Myocyte (in vitro differentiated cells): ENCODE results near the gene LRP5. TPM values are rescaled to one million over a fixed set of nuclear protein-coding genes. Genes with fewer than 3 reads are reported as not detected.
"Not testable (repeated sequence)": the region's sequence is repeated elsewhere in the genome, so short reads cannot be mapped to it uniquely, and the experiment has no call there.

ENCODE experiments used
- DNase-seq: peaks from one replicate; pipeline ENCODE4 v3.0.0-alpha.2; 2012; ENCODE audit warnings: low read depth
- total RNA-seq: library from RNA; depleted of rRNA; stranded (reverse); fragments of >200 nt; gene quantifications from 2 replicates; pipeline ENCODE4 v1.2.3, GENCODE V29; 2014

LRP5 gene
- total RNA-seq, 1 donor from 2014 or later: 48.8 TPM

DNA sequence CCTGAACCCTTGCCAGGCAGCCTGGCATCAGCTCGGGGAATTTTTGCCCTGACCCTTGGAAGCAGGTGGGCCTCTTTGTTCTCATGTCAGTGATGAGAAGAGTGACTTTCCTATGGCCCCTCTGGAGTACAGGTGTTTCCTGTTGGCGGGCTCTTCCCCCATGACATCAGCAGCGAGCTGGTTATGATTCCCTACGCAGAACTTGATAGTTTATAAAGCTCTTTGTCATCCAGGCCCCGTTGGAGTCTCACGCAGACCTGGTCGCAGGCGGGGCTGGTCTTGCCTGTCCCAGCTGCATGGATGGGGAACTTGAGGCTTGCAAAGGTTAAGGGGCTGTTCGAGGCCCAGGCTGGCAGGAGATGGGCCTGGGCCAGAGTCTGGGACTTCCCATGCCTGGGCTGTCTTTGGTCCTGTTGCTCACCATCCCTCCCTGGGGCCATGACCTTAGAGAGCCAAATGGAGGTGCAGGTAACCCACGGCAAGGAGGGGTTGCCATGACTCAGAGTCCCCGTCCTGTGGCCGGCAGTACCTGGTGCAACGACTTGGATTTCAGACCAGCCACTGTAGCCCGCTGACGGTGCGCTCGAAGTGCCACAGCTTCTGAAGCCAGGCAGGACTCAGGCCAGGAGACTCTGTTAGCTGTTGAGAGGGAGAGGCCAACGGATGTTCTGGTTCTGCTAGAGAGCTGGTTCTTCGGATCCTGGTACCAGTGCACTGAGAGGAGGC, 102.3 kb downstream of the LRP5 start:
- no peak for DNase-seq

DNA sequence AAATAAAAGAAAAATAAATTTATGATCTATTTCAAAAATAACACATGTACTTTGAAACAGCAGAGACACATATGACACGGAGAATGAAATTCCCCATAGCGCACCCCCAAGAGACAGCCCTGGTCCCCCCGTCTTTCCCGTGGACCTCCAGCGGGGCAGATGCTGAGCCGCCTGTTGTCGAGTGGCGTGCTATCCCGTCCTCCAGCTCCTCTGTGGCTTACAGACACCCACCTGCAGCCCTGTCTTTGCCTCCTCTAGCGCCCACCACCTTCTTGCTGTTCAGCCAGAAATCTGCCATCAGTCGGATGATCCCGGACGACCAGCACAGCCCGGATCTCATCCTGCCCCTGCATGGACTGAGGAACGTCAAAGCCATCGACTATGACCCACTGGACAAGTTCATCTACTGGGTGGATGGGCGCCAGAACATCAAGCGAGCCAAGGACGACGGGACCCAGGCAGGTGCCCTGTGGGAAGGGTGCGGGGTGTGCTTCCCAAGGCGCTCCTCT, 103.7 kb downstream of the LRP5 start:
- DNase-seq: no peak

DNA sequence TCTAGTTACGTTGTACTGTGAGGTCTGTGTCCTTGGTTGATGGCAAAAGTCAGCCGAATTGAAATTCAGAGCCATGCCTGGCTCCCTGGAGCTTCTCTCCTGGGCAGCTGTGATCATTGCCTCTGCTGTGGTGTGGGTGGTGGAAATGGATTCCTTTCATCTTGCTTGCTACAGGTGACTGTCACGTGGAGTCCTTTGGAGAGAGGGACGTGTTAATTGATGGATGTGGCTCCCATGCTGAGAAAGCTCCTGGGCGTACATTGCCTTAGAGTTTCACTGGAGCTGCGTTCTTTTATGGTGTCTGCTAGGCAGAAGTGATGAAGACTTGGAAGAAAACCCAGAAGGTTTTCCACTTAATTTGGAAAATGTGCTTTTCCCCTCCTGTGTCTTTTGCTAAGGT, 106.3 kb downstream of the LRP5 start:
- DNase-seq: no peak

DNA sequence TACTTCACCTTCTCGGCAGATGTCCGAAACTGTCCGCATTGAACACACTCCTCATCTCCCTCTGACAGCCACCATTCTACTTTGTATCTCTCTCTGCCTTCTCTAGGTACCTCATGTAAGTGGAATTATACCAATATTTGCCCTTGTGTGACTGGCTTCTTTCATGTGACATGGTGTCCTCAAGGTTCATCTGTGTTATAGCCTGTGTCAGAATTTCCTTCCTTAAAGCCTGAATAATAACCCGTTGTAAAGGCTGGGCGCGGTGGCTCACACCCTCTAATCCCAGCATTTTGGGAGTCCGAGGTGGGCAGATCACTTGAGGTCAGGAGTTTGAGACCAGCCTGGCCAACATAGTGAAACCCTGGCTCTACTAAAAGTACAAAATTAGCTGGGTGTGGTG, 107.8 kb downstream of the LRP5 start:
- DNase-seq: no peak

DNA sequence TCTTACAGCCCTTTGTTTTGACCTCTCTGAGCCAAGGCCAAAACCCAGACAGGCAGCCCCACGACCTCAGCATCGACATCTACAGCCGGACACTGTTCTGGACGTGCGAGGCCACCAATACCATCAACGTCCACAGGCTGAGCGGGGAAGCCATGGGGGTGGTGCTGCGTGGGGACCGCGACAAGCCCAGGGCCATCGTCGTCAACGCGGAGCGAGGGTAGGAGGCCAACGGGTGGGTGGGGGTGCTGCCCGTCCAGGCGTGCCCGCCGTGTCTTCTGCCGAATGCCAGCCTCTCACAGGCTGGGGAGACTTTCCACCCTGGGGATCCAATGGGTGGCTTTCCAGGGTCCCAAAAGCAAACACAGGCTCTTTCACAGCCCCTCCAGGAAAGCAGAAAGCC, 111.1 kb downstream of the LRP5 start:
- no peak for DNase-seq

DNA sequence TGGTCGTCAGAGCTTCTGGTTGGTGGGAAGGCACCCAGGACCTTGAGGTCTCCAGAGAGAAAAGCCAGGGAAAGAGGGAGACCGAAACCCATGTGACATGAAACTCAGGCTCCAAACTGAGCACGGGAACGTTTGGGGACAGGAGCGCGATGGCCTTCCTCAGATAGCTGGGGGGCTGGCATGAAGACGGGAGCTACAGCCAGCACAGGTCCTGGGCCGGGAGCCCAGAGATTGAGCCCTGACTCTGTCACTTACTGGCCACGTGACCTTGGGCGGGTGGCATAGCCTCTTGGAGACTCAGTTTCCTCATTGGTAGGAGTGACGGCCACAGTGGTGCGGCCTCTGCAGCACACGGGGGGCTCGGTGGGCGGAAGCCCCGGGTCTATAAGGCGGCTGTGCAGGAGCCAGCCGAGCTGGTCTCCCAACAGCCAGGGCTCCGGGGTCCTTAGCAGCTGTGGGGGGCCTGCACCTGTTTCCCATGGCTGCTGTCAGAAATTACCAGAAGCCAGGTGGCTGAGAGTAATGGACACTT, 111.8 kb downstream of the LRP5 start:
- DNase-seq: no peak

DNA sequence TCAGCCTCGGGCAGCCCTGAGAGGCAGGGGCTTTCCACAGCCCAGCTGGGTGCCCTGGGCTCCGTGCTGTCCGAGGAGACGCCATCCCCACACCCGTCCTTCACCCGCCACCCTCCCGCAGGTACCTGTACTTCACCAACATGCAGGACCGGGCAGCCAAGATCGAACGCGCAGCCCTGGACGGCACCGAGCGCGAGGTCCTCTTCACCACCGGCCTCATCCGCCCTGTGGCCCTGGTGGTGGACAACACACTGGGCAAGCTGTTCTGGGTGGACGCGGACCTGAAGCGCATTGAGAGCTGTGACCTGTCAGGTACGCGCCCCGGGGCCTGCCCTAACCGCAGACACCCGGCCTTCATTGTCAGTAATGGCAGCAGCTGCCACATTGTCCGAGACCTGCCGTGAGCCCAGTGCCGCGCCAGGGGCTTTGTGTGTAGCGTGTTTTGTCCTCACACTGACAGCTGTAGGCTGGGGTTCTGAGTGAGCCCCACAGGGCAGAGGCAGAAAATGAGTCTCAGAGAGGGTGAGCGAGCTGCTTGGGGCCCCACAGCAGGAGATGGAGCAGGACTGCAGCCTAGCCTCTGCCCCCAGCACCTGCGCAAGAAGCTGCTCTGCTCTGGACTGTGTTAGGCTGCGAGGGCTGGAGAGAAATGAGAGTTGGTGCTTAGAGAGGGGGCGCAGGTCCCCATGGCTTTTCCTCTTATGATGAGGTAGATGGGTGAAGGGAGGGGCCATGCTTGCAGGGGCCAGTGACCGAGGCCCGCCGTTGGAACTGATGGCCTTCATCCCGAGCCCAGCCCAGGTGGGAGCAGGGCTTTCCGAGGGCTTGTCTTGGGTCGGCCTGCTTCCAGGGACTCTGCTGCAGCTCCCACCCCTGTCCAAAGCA, 112.8 kb downstream of the LRP5 start:
- no peak for DNase-seq

DNA sequence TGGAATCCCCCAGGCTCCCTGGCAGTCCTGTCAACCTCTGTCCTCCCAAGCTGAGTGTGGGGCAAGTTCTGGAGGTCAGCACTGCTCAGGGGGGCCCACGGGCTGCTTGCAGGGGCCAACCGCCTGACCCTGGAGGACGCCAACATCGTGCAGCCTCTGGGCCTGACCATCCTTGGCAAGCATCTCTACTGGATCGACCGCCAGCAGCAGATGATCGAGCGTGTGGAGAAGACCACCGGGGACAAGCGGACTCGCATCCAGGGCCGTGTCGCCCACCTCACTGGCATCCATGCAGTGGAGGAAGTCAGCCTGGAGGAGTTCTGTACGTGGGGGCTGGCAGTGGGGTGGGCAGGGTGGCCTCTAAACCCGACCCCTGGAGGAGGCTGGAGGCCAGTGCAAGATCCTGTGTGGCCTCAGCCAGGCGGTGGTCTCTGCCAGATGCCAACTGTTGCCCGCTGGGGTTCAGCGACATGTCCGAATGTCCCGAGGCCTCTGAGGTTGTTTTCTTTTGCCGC, 113.5 kb downstream of the LRP5 start:
- DNase-seq: no peak

DNA sequence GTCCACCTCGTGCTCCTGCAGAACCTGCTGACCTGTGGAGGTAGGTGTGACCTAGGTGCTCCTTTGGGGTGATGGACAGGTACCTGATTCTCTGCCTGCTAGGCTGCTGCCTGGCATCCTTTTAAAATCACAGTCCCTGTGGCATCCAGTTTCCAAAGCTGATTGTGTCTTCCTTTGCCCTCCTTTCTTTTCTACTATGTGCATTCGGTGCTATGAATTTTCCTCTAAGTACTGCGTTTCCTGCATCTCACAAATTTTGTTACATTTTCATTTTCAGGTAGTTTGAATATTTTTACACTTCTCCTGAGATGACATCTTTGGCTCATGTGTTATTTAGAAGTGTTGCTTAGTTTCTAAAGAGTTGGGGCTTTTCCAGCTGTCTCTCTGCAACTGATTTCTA, 117.3 kb downstream of the LRP5 start:
- DNase-seq: no peak

DNA sequence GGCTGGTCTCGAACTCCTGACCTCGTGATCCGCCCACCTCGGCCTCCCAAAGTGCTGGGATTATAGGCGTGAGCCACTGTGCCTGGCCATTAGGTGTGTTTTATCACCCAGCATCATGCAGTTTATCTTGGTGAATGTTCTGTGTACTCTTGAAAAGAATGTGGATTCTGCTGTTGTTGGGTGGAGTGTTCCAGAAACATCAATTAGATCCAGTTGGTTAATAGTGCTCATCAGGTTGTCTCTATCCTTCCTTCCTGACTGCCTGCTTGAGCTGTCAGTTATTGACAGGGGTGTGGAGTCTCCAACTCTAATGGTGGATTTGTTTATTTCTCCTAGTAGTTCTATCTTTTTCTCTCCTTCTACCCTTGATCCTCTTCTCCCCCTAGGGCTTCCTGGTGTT, 118.0 kb downstream of the LRP5 start:
- DNase-seq: no peak

DNA sequence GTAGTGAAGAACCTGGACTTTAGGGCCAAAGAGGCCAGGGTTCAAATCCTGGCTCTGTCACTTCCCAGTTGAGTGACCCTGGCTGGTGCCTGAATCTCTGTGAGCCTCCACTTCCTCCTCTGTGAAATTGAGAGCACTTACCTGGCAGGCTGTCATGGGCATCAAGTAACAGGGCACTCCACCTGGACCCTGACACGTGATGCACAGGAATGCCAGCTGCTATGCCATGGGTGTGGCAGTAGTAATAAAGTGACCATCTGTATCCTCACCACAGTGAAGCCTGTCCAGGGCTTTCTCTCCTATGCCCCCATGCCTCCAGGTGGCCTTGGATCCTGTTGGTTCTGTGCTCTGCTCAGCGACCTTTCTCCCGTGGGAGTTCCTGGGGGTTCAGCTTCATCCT, 118.4 kb downstream of the LRP5 start:
- DNase-seq: peak; percentile 77

DNA sequence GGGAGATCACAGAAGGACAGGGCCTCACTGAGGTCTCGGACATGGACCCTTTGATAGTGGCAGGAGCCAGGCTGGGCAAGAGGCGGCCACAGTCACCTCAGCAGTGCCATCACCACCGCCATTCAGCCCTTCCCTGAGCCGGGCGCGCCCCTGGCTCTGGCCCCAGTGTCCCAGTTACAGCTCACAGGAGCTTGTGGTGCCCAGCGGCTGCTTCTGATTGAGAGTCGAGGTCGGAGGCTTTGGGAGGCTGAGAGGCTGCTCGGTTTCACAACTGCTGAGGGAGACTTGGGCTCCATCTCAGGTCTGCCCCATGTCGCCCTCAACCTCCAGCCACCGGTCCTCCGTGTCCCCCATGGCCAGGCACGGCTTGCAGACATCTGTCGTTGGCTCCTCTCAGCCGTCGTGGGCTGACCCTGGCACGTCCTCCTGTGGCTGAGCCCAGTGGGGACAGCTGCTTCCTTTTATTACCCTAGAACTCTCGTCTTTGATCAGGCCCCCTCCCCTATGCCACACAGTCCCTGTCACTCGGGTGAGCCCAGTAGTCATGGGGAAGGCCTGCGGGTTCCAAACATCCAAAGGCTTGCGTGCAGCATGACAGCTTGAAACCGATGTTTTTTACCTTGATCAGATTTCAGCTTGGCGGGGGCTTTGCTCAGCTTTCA, 119.7 kb downstream of the LRP5 start:
- DNase-seq: peak; percentile 87

DNA sequence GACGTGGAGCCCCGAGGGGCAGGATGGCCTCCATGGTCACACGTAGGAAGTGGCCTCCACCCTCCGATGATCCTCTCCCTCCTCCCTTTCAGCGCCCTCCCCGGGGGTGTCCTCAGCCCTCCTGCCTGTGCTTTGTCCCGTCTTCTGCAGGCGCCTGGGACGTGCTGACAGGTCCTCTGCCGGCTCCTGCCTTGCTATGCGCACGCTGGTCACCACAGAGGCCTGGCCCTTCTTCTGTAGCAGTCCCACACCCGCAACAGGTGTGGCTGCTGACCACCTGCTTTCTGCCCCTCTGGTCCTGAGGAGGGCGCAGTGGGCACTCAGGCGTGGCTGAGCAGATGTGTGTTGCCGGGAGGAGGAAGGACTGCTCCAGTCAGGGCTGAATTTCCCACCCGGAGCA, 120.5 kb downstream of the LRP5 start:
- DNase-seq: peak; percentile 83

DNA sequence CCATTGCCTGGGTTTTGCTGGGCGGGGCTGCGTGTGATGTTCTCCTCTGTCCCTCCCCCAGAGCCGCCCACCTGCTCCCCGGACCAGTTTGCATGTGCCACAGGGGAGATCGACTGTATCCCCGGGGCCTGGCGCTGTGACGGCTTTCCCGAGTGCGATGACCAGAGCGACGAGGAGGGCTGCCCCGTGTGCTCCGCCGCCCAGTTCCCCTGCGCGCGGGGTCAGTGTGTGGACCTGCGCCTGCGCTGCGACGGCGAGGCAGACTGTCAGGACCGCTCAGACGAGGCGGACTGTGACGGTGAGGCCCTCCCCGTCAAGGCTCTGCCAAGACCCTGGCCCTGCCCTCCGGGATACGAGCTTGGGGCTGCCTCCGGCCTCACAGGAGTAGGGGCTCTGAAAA, 121.2 kb downstream of the LRP5 start:
- no peak for DNase-seq

DNA sequence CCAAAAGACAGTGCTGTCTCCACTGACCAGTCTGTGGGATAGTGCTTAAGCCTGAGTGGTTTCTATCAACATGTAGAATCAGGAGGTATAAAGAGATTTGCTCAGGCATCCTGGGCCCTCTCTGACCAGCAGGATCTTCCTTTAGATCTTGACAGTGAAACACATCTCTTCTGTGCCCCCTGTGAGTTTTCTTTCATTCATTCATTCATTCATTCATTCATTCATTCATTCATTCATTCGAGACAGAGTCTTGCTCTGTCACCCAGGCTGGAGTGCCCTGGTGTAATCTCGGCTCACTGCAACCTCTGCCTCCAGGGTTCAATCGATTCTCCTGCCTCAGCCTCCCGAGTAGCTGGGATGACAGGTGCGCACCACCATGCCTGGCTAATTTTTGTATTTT, 121.8 kb downstream of the LRP5 start:
- not testable (repeated sequence) for DNase-seq

DNA sequence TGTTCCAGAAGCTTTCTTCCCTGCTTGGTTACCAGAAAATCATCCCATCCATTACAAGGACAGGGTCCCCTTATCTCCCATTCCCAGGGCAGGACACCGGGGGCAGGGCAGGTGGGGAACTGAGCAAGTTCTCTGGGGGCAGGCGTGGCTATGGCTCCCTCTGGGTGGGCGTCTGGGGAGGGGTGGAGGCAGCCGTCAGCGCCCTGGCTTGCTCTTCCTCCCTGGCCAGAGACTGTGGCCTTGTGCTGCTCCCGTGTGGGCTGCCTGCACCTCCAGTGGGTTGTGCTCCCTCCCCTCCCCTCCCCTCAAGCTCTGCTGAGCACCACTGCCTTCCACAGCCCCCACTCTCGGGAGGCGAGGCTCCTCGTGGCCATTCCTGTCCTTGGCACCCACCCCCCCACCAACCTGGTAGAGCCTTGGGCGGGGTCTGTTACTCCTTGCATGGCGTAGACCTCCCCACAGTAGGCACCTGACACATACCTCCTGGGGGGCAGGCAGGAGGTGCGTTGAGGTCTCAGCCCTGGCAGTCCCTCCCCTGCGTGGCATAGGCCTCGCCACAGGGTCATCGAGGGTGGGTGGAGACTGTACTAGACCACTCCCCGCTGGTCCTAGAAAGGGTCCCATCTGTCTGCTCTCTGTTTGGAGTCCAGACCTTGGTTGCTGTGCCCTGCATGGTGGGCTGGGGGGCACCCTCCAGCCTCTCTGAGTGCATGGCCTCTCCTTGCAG, 123.9 kb downstream of the LRP5 start:
- no peak for DNase-seq

DNA sequence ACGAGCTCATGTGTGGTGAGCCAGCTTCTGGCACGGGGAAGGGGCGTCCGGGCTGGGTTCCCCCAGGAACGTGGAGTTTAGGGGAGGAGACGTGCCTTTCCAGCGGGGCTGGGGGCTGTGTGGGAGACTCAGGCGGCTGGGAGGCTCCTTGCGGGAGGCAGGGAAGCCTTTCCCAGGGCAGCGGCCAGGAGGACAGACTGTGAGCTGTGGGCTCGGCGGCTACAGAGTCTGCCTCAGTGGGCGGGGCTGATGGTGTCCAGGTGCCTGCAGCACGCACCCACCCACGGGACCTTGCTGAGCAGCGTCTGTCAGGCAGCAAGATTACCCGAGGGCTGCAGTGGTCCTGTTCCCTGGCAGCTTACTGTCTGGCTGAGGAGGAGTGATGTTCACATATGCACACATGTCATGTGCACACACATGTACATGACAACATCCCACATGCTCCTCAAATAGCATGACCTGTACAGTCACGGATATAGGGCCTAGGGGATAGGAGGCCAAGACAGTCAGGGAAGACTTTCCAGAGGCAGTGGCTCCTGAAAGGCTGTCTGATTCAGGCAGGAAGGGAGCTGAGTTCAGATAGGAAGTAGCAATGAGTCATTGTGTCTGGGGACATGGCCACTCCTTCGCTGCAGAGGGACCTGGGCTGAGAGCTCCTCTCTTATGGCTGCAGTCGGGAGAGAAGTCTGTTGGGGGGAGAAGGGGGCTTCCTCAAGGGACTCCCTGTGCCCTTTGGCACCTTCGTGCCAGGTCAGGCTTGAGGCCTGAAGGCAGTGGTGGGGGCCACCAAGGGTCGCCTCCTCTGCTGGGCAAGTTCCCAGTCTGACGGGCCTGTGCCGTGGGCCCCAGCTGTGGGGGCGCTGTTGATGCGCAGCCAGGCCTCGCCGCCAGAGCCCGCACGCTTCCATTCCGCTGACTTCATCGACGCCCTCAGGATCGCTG, 124.9 kb downstream of the LRP5 start:
- peak; percentile 50 for DNase-seq

DNA sequence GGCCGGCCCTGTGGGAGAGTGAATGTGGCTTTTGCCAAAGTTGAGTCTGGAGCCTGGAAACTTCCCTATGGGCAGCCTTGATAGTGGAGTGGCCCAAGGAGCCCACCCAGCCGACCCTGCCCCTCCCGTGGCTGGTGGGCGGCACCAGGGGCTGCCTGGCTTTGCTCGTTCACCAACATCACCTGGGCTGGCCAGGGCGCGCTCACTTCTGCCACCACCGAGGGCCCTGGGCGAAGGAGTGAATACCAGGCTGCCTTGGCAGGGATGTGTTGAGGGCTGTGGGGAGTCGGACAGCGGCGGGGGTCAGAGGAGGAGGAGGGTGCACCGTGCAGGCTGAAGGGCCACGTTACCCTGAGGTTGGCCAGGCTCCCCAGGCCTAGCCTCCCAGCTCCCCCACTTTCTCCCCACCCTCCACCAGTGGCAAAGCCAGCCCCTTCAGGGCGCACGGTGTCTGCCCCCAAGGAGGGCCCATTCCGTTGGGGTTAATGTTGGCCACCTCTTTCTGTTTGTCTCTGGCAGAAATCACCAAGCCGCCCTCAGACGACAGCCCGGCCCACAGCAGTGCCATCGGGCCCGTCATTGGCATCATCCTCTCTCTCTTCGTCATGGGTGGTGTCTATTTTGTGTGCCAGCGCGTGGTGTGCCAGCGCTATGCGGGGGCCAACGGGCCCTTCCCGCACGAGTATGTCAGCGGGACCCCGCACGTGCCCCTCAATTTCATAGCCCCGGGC, 125.7 kb downstream of the LRP5 start:
- no peak for DNase-seq
